ENCODE data around the gene NRBP1. TPM values are rescaled to one million over a fixed set of nuclear protein-coding genes. Genes with fewer than 3 reads are reported as not detected.
"Not testable (repeated sequence)": the region's sequence is repeated elsewhere in the genome, so short reads cannot be mapped to it uniquely, and the experiment has no call there.

NRBP1 gene
- total RNA-seq, 6 experiments from 2014 or later = 101 to 110 (median 108) TPM

- Mint-ChIP-seq H3K36me3 (ENCODE audit: low read depth) (peaks cover 5% of the 10 kb centered on the region), H3K4me1 (ENCODE audit: low read depth) (peaks cover 16% of the 10 kb centered on the region), H3K4me3 (no peak overlapping the region), H3K9me3 (peaks cover 4% of the 10 kb centered on the region), H3K27me3 (ENCODE audit: insufficient read depth) (no peaks in the 10 kb centered on the region; the same call in 1 of the 2 replicates), H3K27ac (no peak overlapping the region)
- TF ChIP-seq, protein P1, sequence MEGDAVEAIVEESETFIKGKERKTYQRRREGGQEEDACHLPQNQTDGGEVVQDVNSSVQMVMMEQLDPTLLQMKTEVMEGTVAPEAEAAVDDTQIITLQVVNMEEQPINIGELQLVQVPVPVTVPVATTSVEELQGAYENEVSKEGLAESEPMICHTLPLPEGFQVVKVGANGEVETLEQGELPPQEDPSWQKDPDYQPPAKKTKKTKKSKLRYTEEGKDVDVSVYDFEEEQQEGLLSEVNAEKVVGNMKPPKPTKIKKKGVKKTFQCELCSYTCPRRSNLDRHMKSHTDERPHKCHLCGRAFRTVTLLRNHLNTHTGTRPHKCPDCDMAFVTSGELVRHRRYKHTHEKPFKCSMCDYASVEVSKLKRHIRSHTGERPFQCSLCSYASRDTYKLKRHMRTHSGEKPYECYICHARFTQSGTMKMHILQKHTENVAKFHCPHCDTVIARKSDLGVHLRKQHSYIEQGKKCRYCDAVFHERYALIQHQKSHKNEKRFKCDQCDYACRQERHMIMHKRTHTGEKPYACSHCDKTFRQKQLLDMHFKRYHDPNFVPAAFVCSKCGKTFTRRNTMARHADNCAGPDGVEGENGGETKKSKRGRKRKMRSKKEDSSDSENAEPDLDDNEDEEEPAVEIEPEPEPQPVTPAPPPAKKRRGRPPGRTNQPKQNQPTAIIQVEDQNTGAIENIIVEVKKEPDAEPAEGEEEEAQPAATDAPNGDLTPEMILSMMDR (IDR thresholded peaks at IDR 0.05) = no peak
- no peak for DNase-seq
Measured at GRCh38 chr2:27412419-27413152, 15.8 kb upstream of the NRBP1 start.

- Mint-ChIP-seq H3K36me3 (ENCODE audit: low read depth) (no peaks in the 10 kb centered on the region), H3K4me1 (ENCODE audit: low read depth) (no peaks in the 10 kb centered on the region), H3K27me3 (ENCODE audit: insufficient read depth) (no peaks in the 10 kb centered on the region; the same call in 1 of the 2 replicates), H3K9me3 (no peaks in the 10 kb centered on the region; the same call in 1 of the 2 replicates), H3K27ac (no peak overlapping the region), H3K4me3 (no peak overlapping the region)
- TF ChIP-seq, protein P1 (IDR thresholded peaks at IDR 0.05) = no peak
- no peak for DNase-seq
Measured at GRCh38 chr2:27416151-27416550, 12.3 kb upstream of the NRBP1 start.

- Mint-ChIP-seq H3K9me3 (no peaks in the 10 kb centered on the region), H3K36me3 (ENCODE audit: low read depth) (no peaks in the 10 kb centered on the region), H3K27ac (no peak overlapping the region), H3K27me3 (ENCODE audit: insufficient read depth) (0 out of 2 replicates have a peak, but pooled peaks cover 3% of the 10 kb centered on the region), H3K4me3 (no peak overlapping the region), H3K4me1 (ENCODE audit: low read depth) (no peaks in the 10 kb centered on the region)
- DNase-seq = no peak
- TF ChIP-seq, protein P1 (IDR thresholded peaks at IDR 0.05) = no peak
Measured at GRCh38 chr2:27420996-27421395, 7.4 kb upstream of the NRBP1 start.

DNA sequence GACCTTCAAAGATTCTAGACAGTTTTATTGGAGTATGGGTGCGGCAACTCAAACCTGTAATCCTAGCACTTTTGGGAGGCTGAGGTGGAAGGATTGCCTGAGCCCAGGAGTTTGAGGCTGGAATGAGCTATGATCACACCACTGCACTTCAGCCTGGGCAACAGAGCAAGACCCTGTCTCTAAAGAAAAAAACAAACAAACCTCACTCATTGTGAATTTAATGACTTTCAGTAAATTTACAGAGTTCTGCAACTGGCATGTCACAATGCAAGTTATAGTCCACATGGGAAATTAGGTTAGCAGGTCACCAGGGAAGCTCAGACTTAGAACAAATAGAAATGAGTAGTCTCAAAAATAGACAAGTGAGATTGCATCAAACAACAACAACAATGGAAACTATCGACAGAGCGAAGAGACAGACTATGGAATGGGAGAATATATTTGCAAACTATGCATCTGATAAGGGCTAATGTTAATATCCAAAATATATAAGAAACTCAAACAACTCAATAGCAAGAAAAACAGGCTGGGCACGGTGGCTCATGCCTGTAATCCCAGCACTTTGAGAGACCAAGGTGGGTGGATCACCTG, 6.7 kb upstream of the NRBP1 start:
- Mint-ChIP-seq H3K27ac (no peak overlapping the region), H3K36me3 (ENCODE audit: low read depth) (no peaks in the 10 kb centered on the region), H3K9me3 (no peaks in the 10 kb centered on the region), H3K4me3 (no peak overlapping the region), H3K27me3 (ENCODE audit: insufficient read depth) (0 out of 2 replicates have a peak, but pooled peaks cover 3% of the 10 kb centered on the region), H3K4me1 (ENCODE audit: low read depth) (no peaks in the 10 kb centered on the region)
- TF ChIP-seq, protein P1 (IDR thresholded peaks at IDR 0.05) = no peak
- no peak for DNase-seq

DNA sequence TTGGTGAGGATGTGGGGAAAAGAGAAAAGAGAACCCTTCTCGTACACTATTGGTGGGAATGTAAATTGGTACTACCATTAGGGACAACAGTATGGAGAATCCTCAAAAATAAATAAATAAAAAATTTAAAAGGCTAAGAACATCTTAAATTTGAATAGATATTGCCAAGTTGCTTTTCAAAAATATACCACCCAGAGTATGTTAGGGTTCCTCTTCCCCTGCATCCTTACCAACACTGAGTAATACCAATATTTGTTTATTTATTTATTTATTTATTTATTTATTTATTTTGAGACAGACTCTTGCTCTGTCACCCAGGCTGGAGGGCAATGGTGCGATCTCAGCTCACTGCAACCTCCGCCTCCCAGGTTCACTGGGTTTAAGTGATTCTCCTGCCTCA, 5.5 kb upstream of the NRBP1 start:
- peaks cover 6% of the 10 kb centered on the region for H3K4me1 Mint-ChIP-seq (ENCODE audit: low read depth)
- no peaks in the 10 kb centered on the region for H3K9me3 Mint-ChIP-seq
- H3K27ac Mint-ChIP-seq = no peak overlapping the region
- H3K36me3 Mint-ChIP-seq (ENCODE audit: low read depth) = no peaks in the 10 kb centered on the region
- 0 out of 2 replicates have a peak, but pooled peaks cover 3% of the 10 kb centered on the region for H3K27me3 Mint-ChIP-seq (ENCODE audit: insufficient read depth)
- TF ChIP-seq, protein P1 (IDR thresholded peaks at IDR 0.05) = no peak
- DNase-seq = no peak
- H3K4me3 Mint-ChIP-seq = no peak overlapping the region

GRCh38 chr2:27425039-27425438, 3.4 kb upstream of the NRBP1 start:
- H3K4me3 Mint-ChIP-seq; H3K27me3 Mint-ChIP-seq (ENCODE audit: insufficient read depth); H3K9me3 Mint-ChIP-seq; H3K27ac Mint-ChIP-seq; DNase-seq; H3K36me3 Mint-ChIP-seq (ENCODE audit: low read depth): not testable (repeated sequence)
- peaks cover 13% of the 10 kb centered on the region for H3K4me1 Mint-ChIP-seq (ENCODE audit: low read depth)

Measured in HFFc6 (cell line).